Posterior cingulate gyrus (tissue), 11 donors: ENCODE data around the gene PLEKHD1.

Experiments used
- DNase-seq, 10 donors: peaks; one replicate each; pipeline versions ENCODE4 v3.0.0 to v3.0.0-alpha.2; 2020 to 2021; ENCODE audit warnings: mixed read lengths in 3 of 10
- intact Hi-C: fragments of 100-400 bp; cut with DNase I; formaldehyde crosslinking; loops from one replicate; pipeline ENCODE4 v1.15.1; 2023

Gene PLEKHD1

GRCh38 chr14:69540654-69541335, 56.3 kb downstream of the PLEKHD1 start:
- DNase-seq = no peak
- intact Hi-C loops = no loop called here

GRCh38 chr14:69542311-69542710, 57.8 kb downstream of the PLEKHD1 start:
- peak in 6 of 10 donors; percentile 18 to 88 (median 40) for DNase-seq

GRCh38 chr14:69543341-69544115, 59.0 kb downstream of the PLEKHD1 start:
- DNase-seq = peak in 9 of 10 donors; percentile 13 to 94 (median 63)
- intact Hi-C loops = no loop called here

More at GRCh38 chr14:69542311-69542710, 57.8 kb downstream of the PLEKHD1 start:
- intact Hi-C loops = no loop called here

GRCh38 chr14:69547701-69548348, 63.3 kb downstream of the PLEKHD1 start:
- intact Hi-C loops = no loop called here
- peak in 9 of 10 donors; percentile 26 to 94 (median 57) for DNase-seq

- intact Hi-C loops = no loop called here
- peak in 4 of 10 donors; percentile 39 to 79 (median 60) for DNase-seq
Observed at GRCh38 chr14:69548566-69548965, 64.0 kb downstream of the PLEKHD1 start.

- peak in 1 of 10 donors; percentile 6 for DNase-seq
- intact Hi-C loops = no loop called here
Observed at GRCh38 chr14:69551511-69551910, 67.0 kb downstream of the PLEKHD1 start.

- intact Hi-C loops = no loop called here
- DNase-seq = no peak
Observed at GRCh38 chr14:69553252-69553651, 68.7 kb downstream of the PLEKHD1 start.

GRCh38 chr14:69554500-69554899, 70.0 kb downstream of the PLEKHD1 start:
- intact Hi-C loops = no loop called here
- DNase-seq = peak in 3 of 10 donors; percentile 33 to 44 (median 44)

GRCh38 chr14:69558774-69559173, 74.2 kb downstream of the PLEKHD1 start:
- intact Hi-C loops = no loop called here
- DNase-seq = no peak

GRCh38 chr14:69559581-69560011, 75.1 kb downstream of the PLEKHD1 start:
- DNase-seq = peak; percentile 40 to 96 (median 73)
- intact Hi-C loops = no loop called here

GRCh38 chr14:69560826-69561225, 76.3 kb downstream of the PLEKHD1 start:
- no peak for DNase-seq
- intact Hi-C loops = no loop called here

- intact Hi-C loops = no loop called here
- DNase-seq = no peak
Observed at GRCh38 chr14:69561893-69562292, 77.4 kb downstream of the PLEKHD1 start.

- intact Hi-C loops = no loop called here
- DNase-seq = no peak
Observed at GRCh38 chr14:69567563-69567962, 83.0 kb downstream of the PLEKHD1 start.

- no peak for DNase-seq
- intact Hi-C loops = loop anchor here (5.0 kb wide), 1 partner anchor 33 kb away; no protein-coding TSS in a partner anchor
Observed at GRCh38 chr14:69569859-69570258, 85.3 kb downstream of the PLEKHD1 start.

- intact Hi-C loops = loop anchor here (5.0 kb wide), 1 partner anchor 34 kb away; no protein-coding TSS in a partner anchor
- peak in 1 of 10 donors; percentile 56 for DNase-seq
Observed at GRCh38 chr14:69570836-69571330, 86.4 kb downstream of the PLEKHD1 start.

GRCh38 chr14:69571449-69572029, 87.0 kb downstream of the PLEKHD1 start:
- intact Hi-C loops = loop anchor here (5.0 kb wide), 1 partner anchor 34 kb away; no protein-coding TSS in a partner anchor
- peak in 1 of 10 donors; percentile 77 for DNase-seq

GRCh38 chr14:69572030-69572840, 87.7 kb downstream of the PLEKHD1 start:
- intact Hi-C loops = loop anchor here (5.0 kb wide), 1 partner anchor 35 kb away; no protein-coding TSS in a partner anchor
- peak in 1 of 10 donors; percentile 68 for DNase-seq

GRCh38 chr14:69572841-69573135, 88.3 kb downstream of the PLEKHD1 start:
- no peak for DNase-seq
- intact Hi-C loops = loop anchor here (5.0 kb wide), 1 partner anchor 35 kb away; no protein-coding TSS in a partner anchor

- intact Hi-C loops = loop anchor here (5.0 kb wide), 1 partner anchor 36 kb away; no protein-coding TSS in a partner anchor
Observed at GRCh38 chr14:69573205-69573830, 88.8 kb downstream of the PLEKHD1 start.

More at GRCh38 chr14:69573205-69573830, 88.8 kb downstream of the PLEKHD1 start:
- peak in 1 of 10 donors; percentile 79 for DNase-seq
